ENCODE measurements around the gene HMCN2. TPM values are rescaled to one million over a fixed set of nuclear protein-coding genes. Genes with fewer than 3 reads are reported as not detected.

HMCN2 gene
- total RNA-seq, 1 experiment from 2014 or later = 8.6 TPM

GRCh38 chr9:130219661-130220096 lies 45.9 kb upstream of the HMCN2 start:
- H4K91ac ChIP-seq (ENCODE audit: insufficient read length, low read depth, low read length) = no peak overlapping the region
- TF ChIP-seq CTCF (conservative IDR thresholded peaks at IDR 0.05) = no peak
- peaks cover 3 to 11% (median 10%) of the 10 kb centered on the region in 3 experiments; a peak in 5 of 7 replicates for H3K36me3 Mint-ChIP-seq (ENCODE audit: insufficient read depth in 1 of 3, low read depth in 3 of 3)
- H3K79me2 ChIP-seq (ENCODE audit: insufficient read depth, low read length) = no peaks in the 10 kb centered on the region
- H3K9ac ChIP-seq (ENCODE audit: extremely low read depth, insufficient read length, low read length) = no peak overlapping the region
- no peak overlapping the region for H3K56ac ChIP-seq (ENCODE audit: insufficient read length, low read depth, low read length)
- H4K5ac ChIP-seq (ENCODE audit: insufficient read length, low read depth, low read length) = no peak overlapping the region
- H3K4me2 ChIP-seq (ENCODE audit: insufficient read depth, insufficient read length, low read length) = no peak overlapping the region
- H3K79me1 ChIP-seq (ENCODE audit: insufficient read depth, low read depth, low read length, poor library complexity, severe bottlenecking) = no peaks in the 10 kb centered on the region
- H2BK120ac ChIP-seq (ENCODE audit: low read depth, low read length, poor library complexity, severe bottlenecking) = no peak overlapping the region
- H3K27me3 Mint-ChIP-seq (ENCODE audit: low read depth) = no peaks in the 10 kb centered on the region
- no peaks in the 10 kb centered on the region; the same call in 1 of the 2 replicates for H3K4me1 ChIP-seq (ENCODE audit: insufficient read depth, low read length)
- no peak overlapping the region; a peak in 1 of 5 replicates for H3K4me3 Mint-ChIP-seq
- no peak overlapping the region for H2BK20ac ChIP-seq (ENCODE audit: low read depth, low read length, poor library complexity, severe bottlenecking)
- DNase-seq = no peak
- no peaks in the 10 kb centered on the region for H4K20me1 ChIP-seq (ENCODE audit: control insufficient read depth, insufficient read depth, insufficient read length)
- no peak overlapping the region for H3K18ac ChIP-seq (ENCODE audit: insufficient read length, low read depth, low read length)
- H3K27ac ChIP-seq (ENCODE audit: insufficient read length, low read depth, low read length) = no peak overlapping the region
- H3K9me3 Mint-ChIP-seq = no peaks in the 10 kb centered on the region
- WGBS (ENCODE audit: extremely low coverage, insufficient read length, low lambda C conversion rate) = no CpG with 5 or more reads among the region's 16 CpGs
- no peak overlapping the region for H4K8ac ChIP-seq (replicated peaks; ENCODE audit: insufficient read length, low read depth, low read length)
- no peak overlapping the region for H3K14ac ChIP-seq (ENCODE audit: insufficient read depth, low read length)
- no peak overlapping the region for H2BK12ac ChIP-seq (ENCODE audit: insufficient read length, low read depth, low read length)
- H3K4me1 Mint-ChIP-seq = peaks cover 15 to 35% of the 10 kb centered on the region in 2 experiments; a peak in 3 of 4 replicates
- no peak overlapping the region for H2BK15ac ChIP-seq (ENCODE audit: low read depth, low read length)
- peak overlapping the region; percentile 44 to 84 (median 70); a peak in 4 of 7 replicates for H3K27ac Mint-ChIP-seq
- H2BK5ac ChIP-seq (ENCODE audit: insufficient read length, low read length) = no peak overlapping the region
- H3K9me3 ChIP-seq (ENCODE audit: control insufficient read depth, low read depth, low read length) = no peaks in the 10 kb centered on the region
- no peaks in the 10 kb centered on the region for H3K27me3 ChIP-seq (ENCODE audit: insufficient read depth, low read length)
- H3K23ac ChIP-seq (ENCODE audit: insufficient read length, low read depth, low read length) = no peak overlapping the region
- no peak overlapping the region for H3K4ac ChIP-seq (ENCODE audit: low read depth, low read length)
- no peak overlapping the region for H2AK5ac ChIP-seq (ENCODE audit: insufficient read length, low read length)
- H2AFZ ChIP-seq (ENCODE audit: low read length) = no peak overlapping the region
- H3T11ph ChIP-seq (ENCODE audit: low read length) = no peak overlapping the region
- no peaks in the 10 kb centered on the region for H3K23me2 ChIP-seq (ENCODE audit: insufficient read length, low read depth, low read length, poor library complexity, severe bottlenecking)

Data from H9 (cell line).